Measurements from ENCODE around the gene B4GALNT4.

Gene B4GALNT4

DNA sequence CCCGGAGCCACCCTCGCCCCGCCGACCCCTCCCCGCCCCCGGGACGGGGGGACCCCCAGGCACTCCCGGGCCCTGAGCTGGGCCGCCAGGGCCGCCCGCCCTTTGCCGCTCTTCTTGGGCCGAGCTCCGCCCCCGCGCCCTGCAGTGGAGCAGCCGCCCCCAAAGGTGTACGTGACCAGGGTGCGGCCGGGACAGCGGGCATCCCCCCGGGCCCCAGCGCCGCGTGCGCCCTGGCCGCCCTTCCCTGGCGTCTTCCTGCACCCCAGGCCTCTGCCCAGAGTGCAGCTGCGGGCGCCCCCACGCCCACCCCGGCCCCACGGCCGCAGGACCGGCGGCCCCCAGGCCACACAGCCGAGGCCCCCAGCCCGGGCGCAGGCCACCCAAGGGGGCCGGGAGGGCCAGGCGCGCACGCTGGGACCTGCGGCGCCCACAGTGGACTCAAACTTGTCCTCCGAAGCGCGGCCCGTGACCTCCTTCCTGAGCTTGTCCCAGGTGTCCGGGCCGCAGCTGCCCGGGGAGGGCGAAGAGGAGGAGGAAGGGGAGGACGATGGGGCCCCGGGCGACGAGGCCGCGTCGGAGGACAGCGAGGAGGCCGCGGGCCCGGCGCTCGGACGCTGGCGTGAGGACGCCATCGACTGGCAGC lies 7.4 kb downstream of the B4GALNT4 start:
- H3K4me3 ChIP-seq (ENCODE audit: low read length), result no peak overlapping the region
- TF ChIP-seq, protein P1, sequence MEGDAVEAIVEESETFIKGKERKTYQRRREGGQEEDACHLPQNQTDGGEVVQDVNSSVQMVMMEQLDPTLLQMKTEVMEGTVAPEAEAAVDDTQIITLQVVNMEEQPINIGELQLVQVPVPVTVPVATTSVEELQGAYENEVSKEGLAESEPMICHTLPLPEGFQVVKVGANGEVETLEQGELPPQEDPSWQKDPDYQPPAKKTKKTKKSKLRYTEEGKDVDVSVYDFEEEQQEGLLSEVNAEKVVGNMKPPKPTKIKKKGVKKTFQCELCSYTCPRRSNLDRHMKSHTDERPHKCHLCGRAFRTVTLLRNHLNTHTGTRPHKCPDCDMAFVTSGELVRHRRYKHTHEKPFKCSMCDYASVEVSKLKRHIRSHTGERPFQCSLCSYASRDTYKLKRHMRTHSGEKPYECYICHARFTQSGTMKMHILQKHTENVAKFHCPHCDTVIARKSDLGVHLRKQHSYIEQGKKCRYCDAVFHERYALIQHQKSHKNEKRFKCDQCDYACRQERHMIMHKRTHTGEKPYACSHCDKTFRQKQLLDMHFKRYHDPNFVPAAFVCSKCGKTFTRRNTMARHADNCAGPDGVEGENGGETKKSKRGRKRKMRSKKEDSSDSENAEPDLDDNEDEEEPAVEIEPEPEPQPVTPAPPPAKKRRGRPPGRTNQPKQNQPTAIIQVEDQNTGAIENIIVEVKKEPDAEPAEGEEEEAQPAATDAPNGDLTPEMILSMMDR (conservative IDR thresholded peaks at IDR 0.05; ENCODE audit: low read depth, low read length), result no peak
- DNase-seq (ENCODE audit: low read depth), result no peak

DNA sequence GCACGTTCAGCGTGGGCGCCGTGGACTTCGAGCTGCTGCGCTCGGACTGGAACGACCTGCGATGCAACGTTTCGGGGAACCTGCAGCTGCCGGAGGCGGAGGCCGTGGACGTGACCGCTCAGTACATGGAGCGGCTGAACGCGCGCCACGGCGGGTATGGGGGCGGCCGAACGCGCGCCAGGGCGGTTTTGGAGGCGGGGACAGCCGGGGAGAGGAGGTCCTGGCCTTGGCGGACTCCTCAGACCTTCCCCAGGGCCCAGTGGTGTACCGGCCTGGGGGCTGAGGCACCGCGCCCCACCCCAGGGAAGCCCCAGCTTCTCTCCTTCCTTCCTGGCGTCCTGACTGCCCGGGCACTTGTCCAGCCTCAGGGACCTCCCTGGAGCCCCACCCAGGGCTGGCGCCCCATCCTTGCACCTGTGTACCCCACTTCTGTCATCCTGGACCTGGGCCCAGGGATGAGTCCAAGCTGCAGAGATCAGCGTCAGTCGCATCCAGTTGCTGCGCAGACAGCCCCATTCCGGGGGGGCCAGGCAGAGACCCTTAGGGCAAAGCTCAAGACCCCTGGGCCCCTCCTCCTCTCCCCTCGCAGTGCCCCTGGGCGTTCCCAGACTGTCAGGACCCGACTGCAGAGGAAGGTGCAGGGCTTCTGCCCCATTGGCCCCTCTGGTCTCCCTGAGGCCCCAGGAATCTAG lies 8.0 kb downstream of the B4GALNT4 start:
- TF ChIP-seq, protein P1 (conservative IDR thresholded peaks at IDR 0.05; ENCODE audit: low read depth, low read length), result no peak
- no peak for DNase-seq (ENCODE audit: low read depth)
- H3K4me3 ChIP-seq (ENCODE audit: low read length), result no peak overlapping the region

DNA sequence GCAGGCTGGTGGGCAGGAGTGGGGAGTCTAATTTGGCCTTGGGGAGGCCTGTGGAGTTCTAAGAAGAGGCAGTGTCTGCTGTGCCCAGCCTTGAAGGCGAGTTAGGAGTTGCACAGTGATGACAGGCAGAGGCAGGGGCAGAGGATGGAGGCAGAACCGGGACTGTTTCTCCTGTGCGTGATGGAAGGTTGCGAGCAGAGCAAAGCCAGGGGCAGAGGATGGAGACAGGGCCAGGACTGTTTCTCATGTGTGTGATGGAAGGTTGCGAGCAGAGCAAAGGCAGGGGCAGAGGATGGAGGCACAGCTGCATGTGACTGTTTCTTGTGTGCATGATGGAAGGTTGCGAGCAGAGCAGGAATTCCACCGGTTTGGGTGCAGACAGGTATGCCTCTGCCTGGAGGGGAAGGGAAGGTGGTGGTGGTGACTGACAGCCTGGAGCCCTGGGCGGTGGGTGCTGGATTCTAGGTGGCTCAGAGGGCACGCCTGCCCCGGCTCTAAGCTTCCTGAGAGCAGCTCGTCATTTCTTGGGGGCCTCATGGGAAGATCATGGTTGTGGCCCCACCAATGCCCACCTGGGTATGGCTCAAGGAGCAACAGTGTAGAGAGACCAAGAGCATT lies 8.7 kb downstream of the B4GALNT4 start:
- TF ChIP-seq, protein P1 (conservative IDR thresholded peaks at IDR 0.05; ENCODE audit: low read depth, low read length), result no peak
- H3K4me3 ChIP-seq (ENCODE audit: low read length), result no peak overlapping the region
- DNase-seq (ENCODE audit: low read depth), result no peak

DNA sequence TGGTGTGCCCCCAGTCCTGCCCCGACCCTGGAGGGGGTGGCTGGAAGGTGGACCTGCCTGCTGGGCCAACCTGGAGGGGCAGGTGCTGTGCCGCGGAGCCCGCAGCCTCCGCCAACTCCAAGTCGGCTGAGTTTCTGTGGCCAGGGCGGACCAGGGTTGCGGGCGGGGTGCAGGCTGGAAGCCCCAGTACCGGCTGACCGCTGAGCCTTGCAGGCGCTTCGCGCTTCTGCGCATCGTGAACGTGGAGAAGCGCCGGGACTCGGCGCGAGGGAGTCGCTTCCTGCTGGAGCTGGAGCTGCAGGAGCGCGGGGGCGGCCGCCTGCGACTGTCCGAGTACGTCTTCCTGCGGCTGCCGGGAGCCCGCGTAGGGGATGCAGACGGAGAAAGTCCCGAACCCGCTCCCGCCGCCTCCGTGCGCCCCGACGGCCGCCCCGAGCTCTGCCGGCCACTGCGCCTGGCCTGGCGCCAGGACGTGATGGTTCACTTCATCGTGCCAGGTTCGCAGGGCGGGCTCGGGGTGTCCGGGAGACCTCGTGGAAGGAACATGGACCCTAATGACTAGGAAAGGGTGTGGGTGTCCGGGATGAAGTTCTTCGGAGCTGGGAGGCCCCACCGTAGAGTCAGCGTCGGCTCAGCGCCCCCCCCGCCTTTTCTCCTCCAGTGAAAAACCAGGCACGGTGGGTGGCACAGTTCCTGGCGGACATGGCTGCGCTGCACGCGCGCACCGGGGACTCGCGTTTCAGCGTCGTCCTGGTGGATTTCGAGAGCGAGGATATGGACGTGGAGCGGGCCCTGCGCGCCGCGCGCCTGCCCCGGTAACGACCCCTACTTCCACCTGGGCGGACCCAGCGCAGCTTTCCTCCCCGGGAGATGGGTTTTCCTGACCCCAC lies 10.2 kb downstream of the B4GALNT4 start:
- no peak overlapping the region for H3K4me3 ChIP-seq (ENCODE audit: low read length)
- no peak for DNase-seq (ENCODE audit: low read depth)
- TF ChIP-seq, protein P1 (conservative IDR thresholded peaks at IDR 0.05; ENCODE audit: low read depth, low read length), result no peak

DNA sequence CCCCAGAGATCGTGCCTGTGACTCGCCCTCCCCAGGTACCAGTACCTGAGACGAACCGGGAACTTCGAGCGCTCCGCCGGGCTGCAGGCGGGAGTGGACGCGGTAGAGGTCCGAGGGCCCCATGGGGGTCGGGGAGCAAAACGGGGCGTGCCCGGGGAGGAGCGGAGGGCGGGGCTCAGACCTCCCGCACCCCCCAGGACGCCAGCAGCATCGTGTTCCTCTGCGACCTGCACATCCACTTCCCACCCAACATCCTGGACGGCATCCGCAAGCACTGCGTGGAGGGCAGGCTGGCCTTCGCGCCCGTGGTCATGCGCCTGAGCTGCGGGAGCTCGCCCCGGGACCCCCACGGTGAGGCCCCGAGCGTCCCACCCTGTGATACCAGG lies 10.8 kb downstream of the B4GALNT4 start:
- no peak for DNase-seq (ENCODE audit: low read depth)
- TF ChIP-seq, protein P1 (conservative IDR thresholded peaks at IDR 0.05; ENCODE audit: low read depth, low read length), result no peak
- H3K4me3 ChIP-seq (ENCODE audit: low read length), result no peak overlapping the region

DNA sequence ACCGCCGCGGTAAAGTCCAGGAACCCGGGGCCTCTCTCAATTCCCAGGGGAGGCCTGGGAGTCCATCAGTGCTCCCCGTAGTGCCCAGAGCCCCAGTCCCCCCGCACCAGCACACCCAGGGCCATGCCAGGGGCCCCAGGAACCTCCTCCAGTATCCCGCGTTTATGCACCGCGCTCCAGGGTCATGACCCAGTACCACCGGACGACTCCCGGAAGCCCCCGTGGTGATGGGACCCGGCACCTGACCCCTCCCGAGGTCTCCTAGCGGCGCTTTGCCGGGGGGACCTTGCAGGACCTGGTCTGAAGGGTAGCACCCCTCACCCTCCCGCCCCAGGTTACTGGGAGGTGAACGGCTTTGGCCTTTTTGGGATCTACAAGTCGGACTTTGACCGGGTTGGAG lies 11.2 kb downstream of the B4GALNT4 start:
- TF ChIP-seq, protein P1 (conservative IDR thresholded peaks at IDR 0.05; ENCODE audit: low read depth, low read length), result no peak
- DNase-seq (ENCODE audit: low read depth), result no peak

More for the DNA sequence above, 11.2 kb downstream of the B4GALNT4 start:
- no peak overlapping the region for H3K4me3 ChIP-seq (ENCODE audit: low read length)

All from retinal pigment epithelial cell (primary cell).